GM06990 (cell line): ENCODE results near the gene SDHAF1.
"Not testable (repeated sequence)": the region's sequence is repeated elsewhere in the genome, so short reads cannot be mapped to it uniquely, and the experiment has no call there.

Experiments
- DNase-seq: peaks from one replicate; pipeline ENCODE4 v3.0.0-alpha.2; 2011; ENCODE audit not compliant: insufficient read length; ENCODE audit errors: extremely low read depth
- H3K27me3 ChIP-seq: replicated peaks from 2 replicates; pipeline ENCODE4 v1.6.0; 2011; ENCODE audit warnings: low read length; ENCODE audit not compliant: control insufficient read depth, insufficient read depth
- H3K36me3 ChIP-seq: 2 replicates; pipeline ENCODE4 v1.5.1; 2011; ENCODE audit warnings: low read length; ENCODE audit not compliant: control insufficient read depth, insufficient read depth
- H3K4me3 ChIP-seq: replicated peaks from 2 replicates; pipeline ENCODE4 v1.5.1; 2011; ENCODE audit warnings: low read depth, mild to moderate bottlenecking, control low read depth, low read length
- CTCF ChIP-seq: IDR thresholded peaks from 2 replicates; pipeline ENCODE4 v1.5.1; 2011; ENCODE audit warnings: low read length, control low read depth, mild to moderate bottlenecking, inconsistent platforms; ENCODE audit not compliant: insufficient read depth, poor library complexity, severe bottlenecking

SDHAF1 gene

GRCh38 chr19:35995048-35995993, at the start of gene SDHAF1:
Gene SDHAF1 (plus strand): TSS chr19:35995188. CDS start chr19:35995275, 87 bp downstream.
- DNase-seq = peak; percentile 96
- no peak for TF ChIP-seq CTCF
- H3K27me3 ChIP-seq = no peaks in the 10 kb centered on the region
- H3K36me3 ChIP-seq = peaks cover 8% of the 10 kb centered on the region
- peak within 1 kb of the TSS; percentile 78 for H3K4me3 ChIP-seq

GRCh38 chr19:35946203-35946602, 48.8 kb upstream of the SDHAF1 start:
- H3K27me3 ChIP-seq = no peaks in the 10 kb centered on the region
- no peak for DNase-seq
- no peaks in the 10 kb centered on the region for H3K36me3 ChIP-seq
- H3K4me3 ChIP-seq = no peak overlapping the region
- TF ChIP-seq CTCF = no peak

GRCh38 chr19:35949131-35949530, 45.9 kb upstream of the SDHAF1 start:
- Histone ChIP-seq H3K27me3 (no peaks in the 10 kb centered on the region), H3K36me3 (no peaks in the 10 kb centered on the region), H3K4me3 (no peak overlapping the region)
- TF ChIP-seq CTCF = no peak
- DNase-seq = no peak

GRCh38 chr19:35955881-35956634, 38.9 kb upstream of the SDHAF1 start:
- Histone ChIP-seq H3K27me3 (no peaks in the 10 kb centered on the region; the same call in 1 of the 2 replicates), H3K36me3 (no peaks in the 10 kb centered on the region), H3K4me3 (no peak overlapping the region)
- DNase-seq = no peak
- no peak for TF ChIP-seq CTCF

GRCh38 chr19:35957411-35957810, 37.6 kb upstream of the SDHAF1 start:
- DNase-seq, H3K27me3 ChIP-seq, H3K36me3 ChIP-seq, H3K4me3 ChIP-seq: not testable (repeated sequence)

- no peak for TF ChIP-seq CTCF
- H3K4me3 ChIP-seq = no peak overlapping the region
- no peaks in the 10 kb centered on the region for H3K36me3 ChIP-seq
- DNase-seq = no peak
- H3K27me3 ChIP-seq = no peaks in the 10 kb centered on the region; the same call in 1 of the 2 replicates
Measured at GRCh38 chr19:35958660-35959039, 36.3 kb upstream of the SDHAF1 start.
